HL-60 (cell line): ENCODE results near the gene RAPSN.

Experiments used
- DNase-seq, 2 experiments: peaks; one replicate each; pipeline ENCODE4 v3.0.0-alpha.2; 2010 to 2020; ENCODE audit warnings: low read depth in 1 of 2, low spot score in 1 of 2
- H3K27ac ChIP-seq: fragments of 250-450 bp; sonication (Bioruptor Pico); replicated peaks from 2 replicates; pipeline ENCODE4 v1.5.1; 2020; ENCODE audit warnings: mild to moderate bottlenecking, moderate library complexity
- H3K27me3 ChIP-seq: fragments of 250-450 bp; sonication (Bioruptor Pico); 2 replicates; pipeline ENCODE4 v1.5.1; 2021; ENCODE audit warnings: mild to moderate bottlenecking, moderate library complexity; ENCODE audit not compliant: insufficient read depth, poor library complexity, severe bottlenecking
- H3K4me3 ChIP-seq: replicated peaks from 2 replicates; pipeline ENCODE4 v1.5.1; 2011; ENCODE audit warnings: mild to moderate bottlenecking, control low read depth, low read length; ENCODE audit not compliant: insufficient read depth
- GABPA ChIP-seq: IDR thresholded peaks from 2 replicates; pipeline ENCODE4 v1.6.1; 2012; ENCODE audit warnings: low read depth
- POLR2AphosphoS5 ChIP-seq: IDR thresholded peaks from 2 replicates; pipeline ENCODE4 v1.6.1; 2012; ENCODE audit warnings: low read depth
- SPI1 ChIP-seq: IDR thresholded peaks from 2 replicates; pipeline ENCODE4 v1.6.1; 2012; ENCODE audit warnings: low read depth, mild to moderate bottlenecking, borderline replicate concordance
- TF ChIP-seq, protein P1 (sequence below): IDR thresholded peaks from 2 replicates; pipeline ENCODE4 v1.6.1; 2012; ENCODE audit warnings: low read depth; ENCODE audit not compliant: insufficient replicate concordance
- TF ChIP-seq, protein P2 (sequence below): IDR thresholded peaks from one replicate; pipeline ENCODE4 v1.5.1; 2011; ENCODE audit warnings: low read length, control low read depth, inconsistent platforms; ENCODE audit not compliant: insufficient read depth

Gene RAPSN

DNA sequence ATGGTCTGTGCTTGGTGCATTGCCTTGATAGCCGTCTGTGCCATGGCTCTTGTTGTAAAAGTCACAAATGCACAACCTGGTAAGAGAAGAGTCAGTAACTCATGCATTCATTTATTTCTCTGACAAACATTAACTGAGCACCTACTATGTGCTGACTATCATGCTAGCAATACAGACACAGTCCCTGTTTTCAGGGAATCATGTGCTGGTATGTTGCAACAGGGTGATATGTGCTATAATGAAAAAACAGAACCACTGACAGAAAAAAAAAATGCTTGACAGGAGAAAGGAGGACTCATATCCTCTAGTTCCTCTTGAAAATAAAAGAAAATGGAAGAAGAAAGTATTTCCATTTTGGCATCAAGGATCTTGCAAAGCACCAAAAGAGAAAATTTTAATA, 34.5 kb upstream of the RAPSN start:
- no peak overlapping the region for H3K27ac ChIP-seq
- TF ChIP-seq SPI1 (no peak), GABPA (no peak), POLR2AphosphoS5 (no peak)
- TF ChIP-seq, protein P1, sequence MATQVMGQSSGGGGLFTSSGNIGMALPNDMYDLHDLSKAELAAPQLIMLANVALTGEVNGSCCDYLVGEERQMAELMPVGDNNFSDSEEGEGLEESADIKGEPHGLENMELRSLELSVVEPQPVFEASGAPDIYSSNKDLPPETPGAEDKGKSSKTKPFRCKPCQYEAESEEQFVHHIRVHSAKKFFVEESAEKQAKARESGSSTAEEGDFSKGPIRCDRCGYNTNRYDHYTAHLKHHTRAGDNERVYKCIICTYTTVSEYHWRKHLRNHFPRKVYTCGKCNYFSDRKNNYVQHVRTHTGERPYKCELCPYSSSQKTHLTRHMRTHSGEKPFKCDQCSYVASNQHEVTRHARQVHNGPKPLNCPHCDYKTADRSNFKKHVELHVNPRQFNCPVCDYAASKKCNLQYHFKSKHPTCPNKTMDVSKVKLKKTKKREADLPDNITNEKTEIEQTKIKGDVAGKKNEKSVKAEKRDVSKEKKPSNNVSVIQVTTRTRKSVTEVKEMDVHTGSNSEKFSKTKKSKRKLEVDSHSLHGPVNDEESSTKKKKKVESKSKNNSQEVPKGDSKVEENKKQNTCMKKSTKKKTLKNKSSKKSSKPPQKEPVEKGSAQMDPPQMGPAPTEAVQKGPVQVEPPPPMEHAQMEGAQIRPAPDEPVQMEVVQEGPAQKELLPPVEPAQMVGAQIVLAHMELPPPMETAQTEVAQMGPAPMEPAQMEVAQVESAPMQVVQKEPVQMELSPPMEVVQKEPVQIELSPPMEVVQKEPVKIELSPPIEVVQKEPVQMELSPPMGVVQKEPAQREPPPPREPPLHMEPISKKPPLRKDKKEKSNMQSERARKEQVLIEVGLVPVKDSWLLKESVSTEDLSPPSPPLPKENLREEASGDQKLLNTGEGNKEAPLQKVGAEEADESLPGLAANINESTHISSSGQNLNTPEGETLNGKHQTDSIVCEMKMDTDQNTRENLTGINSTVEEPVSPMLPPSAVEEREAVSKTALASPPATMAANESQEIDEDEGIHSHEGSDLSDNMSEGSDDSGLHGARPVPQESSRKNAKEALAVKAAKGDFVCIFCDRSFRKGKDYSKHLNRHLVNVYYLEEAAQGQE, result no peak
- TF ChIP-seq, protein P2, sequence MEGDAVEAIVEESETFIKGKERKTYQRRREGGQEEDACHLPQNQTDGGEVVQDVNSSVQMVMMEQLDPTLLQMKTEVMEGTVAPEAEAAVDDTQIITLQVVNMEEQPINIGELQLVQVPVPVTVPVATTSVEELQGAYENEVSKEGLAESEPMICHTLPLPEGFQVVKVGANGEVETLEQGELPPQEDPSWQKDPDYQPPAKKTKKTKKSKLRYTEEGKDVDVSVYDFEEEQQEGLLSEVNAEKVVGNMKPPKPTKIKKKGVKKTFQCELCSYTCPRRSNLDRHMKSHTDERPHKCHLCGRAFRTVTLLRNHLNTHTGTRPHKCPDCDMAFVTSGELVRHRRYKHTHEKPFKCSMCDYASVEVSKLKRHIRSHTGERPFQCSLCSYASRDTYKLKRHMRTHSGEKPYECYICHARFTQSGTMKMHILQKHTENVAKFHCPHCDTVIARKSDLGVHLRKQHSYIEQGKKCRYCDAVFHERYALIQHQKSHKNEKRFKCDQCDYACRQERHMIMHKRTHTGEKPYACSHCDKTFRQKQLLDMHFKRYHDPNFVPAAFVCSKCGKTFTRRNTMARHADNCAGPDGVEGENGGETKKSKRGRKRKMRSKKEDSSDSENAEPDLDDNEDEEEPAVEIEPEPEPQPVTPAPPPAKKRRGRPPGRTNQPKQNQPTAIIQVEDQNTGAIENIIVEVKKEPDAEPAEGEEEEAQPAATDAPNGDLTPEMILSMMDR, result no peak
- H3K4me3 ChIP-seq, result no peak overlapping the region
- no peaks in the 10 kb centered on the region for H3K27me3 ChIP-seq
- DNase-seq, result no peak

DNA sequence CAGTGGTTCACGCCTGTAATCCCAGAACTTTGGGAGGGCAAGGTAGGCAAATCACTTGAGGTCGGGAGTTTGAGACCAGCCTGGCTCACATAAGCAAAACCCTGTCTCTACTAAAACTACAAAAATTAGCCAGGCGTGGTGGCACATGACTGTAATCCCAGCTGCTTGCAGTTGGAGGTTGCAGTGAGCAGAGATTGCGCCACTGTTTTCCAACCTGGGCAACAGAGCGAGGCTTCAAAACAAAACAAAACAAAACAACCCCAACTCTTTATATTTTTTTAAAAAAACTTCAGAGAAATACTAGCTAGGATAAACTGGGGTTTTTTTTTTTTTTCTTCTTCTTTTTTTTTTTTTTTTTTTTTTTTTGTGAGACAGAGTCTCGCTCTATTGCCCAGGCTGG, 31.8 kb upstream of the RAPSN start:
- DNase-seq, result no peak
- Histone ChIP-seq H3K27ac (no peak overlapping the region), H3K4me3 (no peak overlapping the region), H3K27me3 (no peaks in the 10 kb centered on the region)
- no peak for TF ChIP-seq SPI1
- TF ChIP-seq, protein P2, result no peak

DNA sequence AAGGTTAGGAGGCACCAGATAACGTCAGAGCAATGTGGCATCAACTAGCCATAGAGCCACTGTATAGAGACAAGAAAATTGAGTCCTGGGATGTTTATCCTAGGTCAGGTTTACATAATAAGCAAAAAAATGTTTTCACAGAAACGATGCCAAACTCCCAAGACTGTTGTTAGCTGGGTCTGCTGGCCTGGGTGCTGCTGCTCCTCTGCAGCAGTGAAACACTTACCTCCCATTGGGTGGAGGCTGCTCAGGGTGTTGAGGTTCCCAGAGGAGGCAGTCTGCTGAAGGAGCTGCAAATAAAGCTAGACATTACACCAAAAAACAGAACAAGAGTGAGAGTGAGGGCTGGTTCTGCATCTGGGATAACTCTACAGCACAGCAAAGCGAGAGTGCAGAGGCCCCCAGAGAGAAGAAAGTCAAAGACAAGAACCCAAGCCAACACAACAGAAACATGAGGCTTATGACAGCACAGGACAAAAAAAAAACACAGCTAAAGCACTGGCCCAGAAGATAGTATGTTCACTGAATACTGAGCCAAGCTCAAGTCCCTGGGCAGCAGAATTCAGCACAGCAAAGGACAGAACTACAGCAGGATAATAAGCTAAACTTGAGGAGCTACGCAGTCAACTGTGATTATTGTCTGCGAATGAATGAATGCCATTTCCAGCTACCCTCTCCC, 29.9 kb upstream of the RAPSN start:
- Histone ChIP-seq H3K4me3 (no peak overlapping the region), H3K27ac (no peak overlapping the region), H3K27me3 (no peaks in the 10 kb centered on the region)
- DNase-seq, result no peak
- TF ChIP-seq, protein P1, result no peak

DNA sequence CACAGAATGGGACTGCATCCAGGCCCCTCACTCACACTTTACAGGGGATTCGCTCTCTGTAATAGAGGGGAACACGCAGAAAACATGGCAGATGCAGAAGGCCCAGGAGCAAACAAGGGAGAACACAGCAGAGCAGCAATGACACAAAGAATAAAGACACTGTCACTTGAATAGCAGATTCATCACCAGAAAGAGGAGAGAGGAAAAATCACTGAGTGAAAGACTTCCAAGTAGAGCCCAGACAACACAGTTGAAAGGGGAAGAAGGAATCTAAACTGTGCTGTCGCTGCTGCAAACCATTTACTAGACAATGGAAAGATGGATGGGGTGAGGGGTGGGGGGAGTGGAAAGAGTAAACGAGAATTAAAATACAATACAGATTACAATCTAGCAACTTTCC, 28.8 kb upstream of the RAPSN start:
- H3K27ac ChIP-seq, result no peak overlapping the region
- no peaks in the 10 kb centered on the region for H3K27me3 ChIP-seq
- TF ChIP-seq, protein P1, result no peak
- TF ChIP-seq SPI1 (no peak), POLR2AphosphoS5 (no peak), GABPA (no peak)
- DNase-seq, result no peak
- H3K4me3 ChIP-seq, result no peak overlapping the region
